Muscle layer of colon (tissue), 2 donors: ENCODE data around the gene FCER1A.
"Not testable (repeated sequence)": the region's sequence is repeated elsewhere in the genome, so short reads cannot be mapped to it uniquely, and the experiment has no call there.

Source experiments
- H3K27ac ChIP-seq: one replicate; pipeline ENCODE4 v1.7.0; 2013; ENCODE audit warnings: low read depth, mild to moderate bottlenecking, low read length, moderate library complexity
- H3K27me3 ChIP-seq, 2 donors: one replicate each; pipeline ENCODE4 v1.7.0; 2013; ENCODE audit warnings: low read length in 2 of 2, mild to moderate bottlenecking in 2 of 2; ENCODE audit not compliant: insufficient read depth in 2 of 2, control insufficient read depth in 1 of 2
- H3K36me3 ChIP-seq: one replicate; pipeline ENCODE4 v1.7.0; 2013; ENCODE audit warnings: mild to moderate bottlenecking, low read length; ENCODE audit not compliant: insufficient read depth
- H3K4me1 ChIP-seq: one replicate; pipeline ENCODE4 v1.7.0; 2013; ENCODE audit warnings: mild to moderate bottlenecking, low read length; ENCODE audit not compliant: insufficient read depth
- H3K4me3 ChIP-seq, 2 donors: one replicate each; pipeline ENCODE4 v1.7.0; 2013; ENCODE audit warnings: low read length in 2 of 2, low read depth in 1 of 2, mild to moderate bottlenecking in 1 of 2, moderate library complexity in 1 of 2
- H3K9ac ChIP-seq: one replicate; pipeline ENCODE4 v1.7.0; 2013; ENCODE audit warnings: low read length
- H3K9me3 ChIP-seq: one replicate; pipeline ENCODE4 v1.7.0; 2013; ENCODE audit warnings: mild to moderate bottlenecking, low read length
- donor health status: abdominal sarcoma.
- donor health status: Adenocarcinoma of cecum.

The FCER1A gene

GRCh38 chr1:159307346-159308020 lies 5.3 kb downstream of the FCER1A start:
- Histone ChIP-seq H3K4me1 (no peaks in the 10 kb centered on the region), H3K27ac (no peak overlapping the region), H3K36me3 (no peaks in the 10 kb centered on the region), H3K9ac (no peak overlapping the region), H3K4me3 (no peak overlapping the region), H3K9me3 (no peaks in the 10 kb centered on the region), H3K27me3 (no peaks in the 10 kb centered on the region)

- no peak overlapping the region for H3K9ac ChIP-seq
- no peak overlapping the region for H3K27ac ChIP-seq
- no peaks in the 10 kb centered on the region for H3K4me1 ChIP-seq
- H3K27me3 ChIP-seq = no peaks in the 10 kb centered on the region
- no peaks in the 10 kb centered on the region for H3K9me3 ChIP-seq
- H3K36me3 ChIP-seq = no peaks in the 10 kb centered on the region
- H3K4me3 ChIP-seq = no peak overlapping the region
These were observed 9.5 kb downstream of the FCER1A start for GRCh38 chr1:159311679-159312078.

GRCh38 chr1:159315381-159315780 lies 13.2 kb downstream of the FCER1A start:
- H3K9ac ChIP-seq = no peak overlapping the region
- no peaks in the 10 kb centered on the region for H3K36me3 ChIP-seq
- no peak overlapping the region for H3K27ac ChIP-seq
- no peak overlapping the region for H3K4me3 ChIP-seq
- no peaks in the 10 kb centered on the region for H3K4me1 ChIP-seq
- H3K27me3 ChIP-seq = no peaks in the 10 kb centered on the region
- no peaks in the 10 kb centered on the region for H3K9me3 ChIP-seq

GRCh38 chr1:159318784-159319551 lies 16.8 kb downstream of the FCER1A start:
- Histone ChIP-seq H3K36me3 (no peaks in the 10 kb centered on the region), H3K9ac (no peak overlapping the region), H3K4me1 (no peaks in the 10 kb centered on the region), H3K4me3 (no peak overlapping the region), H3K27ac (no peak overlapping the region), H3K27me3 (no peaks in the 10 kb centered on the region), H3K9me3 (no peaks in the 10 kb centered on the region)

- no peaks in the 10 kb centered on the region for H3K4me1 ChIP-seq
- H3K9me3 ChIP-seq = no peaks in the 10 kb centered on the region
- H3K36me3 ChIP-seq = no peaks in the 10 kb centered on the region
- H3K27me3 ChIP-seq = no peaks in the 10 kb centered on the region
- no peak overlapping the region for H3K4me3 ChIP-seq
- H3K9ac ChIP-seq = no peak overlapping the region
- H3K27ac ChIP-seq = no peak overlapping the region
These were observed 32.7 kb downstream of the FCER1A start for GRCh38 chr1:159334797-159335196.

GRCh38 chr1:159338018-159338417 lies 35.9 kb downstream of the FCER1A start:
- Histone ChIP-seq H3K9me3 (no peaks in the 10 kb centered on the region), H3K9ac (no peak overlapping the region), H3K4me3 (no peak overlapping the region), H3K27me3 (no peaks in the 10 kb centered on the region), H3K27ac (no peak overlapping the region), H3K36me3 (no peaks in the 10 kb centered on the region), H3K4me1 (no peaks in the 10 kb centered on the region)

- H3K9me3 ChIP-seq = no peaks in the 10 kb centered on the region
- H3K36me3 ChIP-seq = no peaks in the 10 kb centered on the region
- H3K27ac ChIP-seq = no peak overlapping the region
These were observed 37.4 kb downstream of the FCER1A start for GRCh38 chr1:159339536-159339935.

GRCh38 chr1:159341736-159342135 lies 39.6 kb downstream of the FCER1A start:
- no peaks in the 10 kb centered on the region for H3K9me3 ChIP-seq
- H3K9ac ChIP-seq = no peak overlapping the region
- H3K27me3 ChIP-seq = no peaks in the 10 kb centered on the region
- no peak overlapping the region for H3K4me3 ChIP-seq
- no peak overlapping the region for H3K27ac ChIP-seq
- no peaks in the 10 kb centered on the region for H3K4me1 ChIP-seq
- no peaks in the 10 kb centered on the region for H3K36me3 ChIP-seq

More at GRCh38 chr1:159339536-159339935, 37.4 kb downstream of the FCER1A start:
- no peak overlapping the region for H3K9ac ChIP-seq
- H3K27me3 ChIP-seq = no peaks in the 10 kb centered on the region
- no peak overlapping the region for H3K4me3 ChIP-seq
- H3K4me1 ChIP-seq = no peaks in the 10 kb centered on the region

GRCh38 chr1:159342761-159343425 lies 40.8 kb downstream of the FCER1A start:
- no peak overlapping the region for H3K9ac ChIP-seq
- no peaks in the 10 kb centered on the region for H3K9me3 ChIP-seq
- no peak overlapping the region for H3K27ac ChIP-seq
- no peak overlapping the region for H3K4me3 ChIP-seq
- no peaks in the 10 kb centered on the region for H3K27me3 ChIP-seq
- H3K36me3 ChIP-seq = no peaks in the 10 kb centered on the region
- no peaks in the 10 kb centered on the region for H3K4me1 ChIP-seq

- H3K27ac ChIP-seq, H3K4me3 ChIP-seq, H3K4me1 ChIP-seq, H3K9ac ChIP-seq, H3K9me3 ChIP-seq, H3K27me3 ChIP-seq, H3K36me3 ChIP-seq: not testable (repeated sequence)
These were observed 47.2 kb downstream of the FCER1A start for GRCh38 chr1:159349374-159349773.

- Histone ChIP-seq H3K4me1 (no peaks in the 10 kb centered on the region), H3K9me3 (no peaks in the 10 kb centered on the region), H3K36me3 (no peaks in the 10 kb centered on the region), H3K27me3 (no peaks in the 10 kb centered on the region), H3K9ac (no peak overlapping the region), H3K27ac (no peak overlapping the region), H3K4me3 (no peak overlapping the region)
These were observed 50.3 kb downstream of the FCER1A start for GRCh38 chr1:159352436-159352835.
